ENCODE data around the gene ARHGEF3. TPM values are rescaled to one million over a fixed set of nuclear protein-coding genes. Genes with fewer than 3 reads are reported as not detected.

The ARHGEF3 gene
- 10 to 100 TPM; 13.0 to 21.9 (median 13.8) TPM for total RNA-seq

- peak; percentile 14 to 78 for TF ChIP-seq POLR2A (IDR thresholded peaks at IDR 0.05)
- TF ChIP-seq EP300 (IDR thresholded peaks at IDR 0.05): peak in 1 of 2 donors; percentile 78
- TF ChIP-seq CTCF (IDR thresholded peaks at IDR 0.05): peak; percentile 23 to 54 (median 34)
- no peaks in the 10 kb centered on the region for H3K27me3 ChIP-seq
- H3K27ac ChIP-seq: peak within 1 kb of the TSS; percentile 14 to 82 (median 60)
- H3K4me1 ChIP-seq: peaks cover 0 to 48% (median 24%) of the 10 kb centered on the region in 4 donors
- peak within 1 kb of the TSS; percentile 59 to 92 (median 72) for H3K4me3 ChIP-seq
- 0 to 1% methylated on average over 42 to 53 of the region's 60 CpGs for WGBS, 2 donors
- H3K9me3 ChIP-seq: no peaks in the 10 kb centered on the region
- DNase-seq (ENCODE audit: low spot score in 2 of 2): peak; percentile 63 to 72
- H3K36me3 ChIP-seq: no peaks in the 10 kb centered on the region
These were observed at the start of gene ARHGEF3 for GRCh38 chr3:56801662-56802377. Gene ARHGEF3, minus strand, starts transcription at chr3:56801949. Its CDS starts 151 bp downstream, at chr3:56801798.

- no peak overlapping the region for H3K27ac ChIP-seq
- WGBS, 2 donors: 70 to 74% methylated on average over 7 of the region's 7 CpGs
These were observed 47.9 kb upstream of the ARHGEF3 start for GRCh38 chr3:56849698-56850097.

GRCh38 chr3:56845505-56845904, 43.8 kb upstream of the ARHGEF3 start:
- no peak overlapping the region for H3K27ac ChIP-seq
- DNase-seq (ENCODE audit: low spot score in 2 of 2): no peak
- TF ChIP-seq POLR2A (IDR thresholded peaks at IDR 0.05): no peak
- no peak for TF ChIP-seq EP300 (IDR thresholded peaks at IDR 0.05)
- TF ChIP-seq CTCF (IDR thresholded peaks at IDR 0.05): no peak
- no peaks in the 10 kb centered on the region for H3K27me3 ChIP-seq
- no peaks in the 10 kb centered on the region for H3K36me3 ChIP-seq
- H3K4me1 ChIP-seq: no peaks in the 10 kb centered on the region
- 66 to 77% methylated on average over 2 of the region's 2 CpGs for WGBS, 2 donors
- H3K9me3 ChIP-seq: peaks cover 0 to 6% (median 0%) of the 10 kb centered on the region in 4 donors
- no peak overlapping the region for H3K4me3 ChIP-seq

More at GRCh38 chr3:56849698-56850097, 47.9 kb upstream of the ARHGEF3 start:
- Histone ChIP-seq H3K4me3 (no peak overlapping the region), H3K4me1 (no peaks in the 10 kb centered on the region), H3K9me3 (peaks cover 0 to 6% (median 0%) of the 10 kb centered on the region in 4 donors), H3K36me3 (no peaks in the 10 kb centered on the region), H3K27me3 (no peaks in the 10 kb centered on the region)
- TF ChIP-seq EP300 (IDR thresholded peaks at IDR 0.05) (no peak), POLR2A (IDR thresholded peaks at IDR 0.05) (no peak), CTCF (IDR thresholded peaks at IDR 0.05) (no peak)
- DNase-seq (ENCODE audit: low spot score in 2 of 2): no peak

- H3K4me1 ChIP-seq: no peaks in the 10 kb centered on the region
- no peaks in the 10 kb centered on the region for H3K36me3 ChIP-seq
- TF ChIP-seq EP300 (IDR thresholded peaks at IDR 0.05): no peak
- no peak for TF ChIP-seq CTCF (IDR thresholded peaks at IDR 0.05)
- TF ChIP-seq POLR2A (IDR thresholded peaks at IDR 0.05): no peak
- no peaks in the 10 kb centered on the region for H3K27me3 ChIP-seq
- DNase-seq (ENCODE audit: low spot score in 2 of 2): no peak
- H3K27ac ChIP-seq: no peak overlapping the region
- H3K4me3 ChIP-seq: no peak overlapping the region
- H3K9me3 ChIP-seq: peaks cover 0 to 6% (median 0%) of the 10 kb centered on the region in 4 donors
These were observed 42.8 kb upstream of the ARHGEF3 start for GRCh38 chr3:56844536-56844935.
